ENCODE results near the gene FABP7.

- TF ChIP-seq POLR2A (IDR thresholded peaks at IDR 0.05; ENCODE audit: low read depth, low read length): no peak
- TF ChIP-seq POLR2AphosphoS5 (IDR thresholded peaks at IDR 0.05; ENCODE audit: low read depth, low read length): no peak
- no peak for TF ChIP-seq TAF1 (IDR thresholded peaks at IDR 0.05; ENCODE audit: low read depth, low read length)
Measured at GRCh38 chr6:122770835-122771601, 8.5 kb upstream of the FABP7 start.

Measured in GM12891 (cell line).